HEK293 (cell line): ENCODE measurements around the gene SELENOT.

Source experiments
- HOXD13 ChIP-seq: sonication (generic); formaldehyde crosslinking; IDR thresholded peaks from 2 replicates; pipeline ENCODE4 v1.8.0; 2022; ENCODE audit warnings: missing genetic modification reagents, borderline replicate concordance
- ZNF548 ChIP-seq: fragments of 450-650 bp; formaldehyde crosslinking; IDR thresholded peaks from 2 replicates; pipeline ENCODE4 v1.5.1; 2016; ENCODE audit warnings: missing biosample characterization, missing genetic modification characterization

- no peak for TF ChIP-seq ZNF548 (tag by site-specific recombination)
- TF ChIP-seq HOXD13 (CRISPR knock-in tag): no peak
Observed at GRCh38 chr3:150636258-150636657, 33.1 kb downstream of the SELENOT start.
